Activated CD8-positive, alpha-beta memory T cell treated with anti-CD3 and anti-CD28 coated beads, Interleukin-2, amount 10 ng/mL, durations not matched to agents 7 days and 5 days (primary cell): ENCODE results near the gene PIBF1. TPM values are rescaled to one million over a fixed set of nuclear protein-coding genes. Genes with fewer than 3 reads are reported as not detected.
A peak's percentile ranks its signal among the peaks of the same experiment; 100 is the strongest.

Source experiments
- ATAC-seq: fragments of 150-1000 bp; cut with Tn5 transposase; one replicate; pipeline ENCODE4 v1.10.0; 2021; ENCODE audit warnings: moderate library complexity
- CTCF ChIA-PET: fragments of 350-600 bp; sonication (Branson Sonifier 250); formaldehyde crosslinking; loops from one replicate; lab custom pipeline; 2021; ENCODE audit warnings: antibody characterized with exemption; lab: Charles Lee
- DNase-seq: peaks from one replicate; pipeline ENCODE4 v3.0.0-alpha.2; 2020
- H3K27ac Mint-ChIP-seq: one replicate; pipeline ENCODE4 v1.8.0; 2021; ENCODE audit warnings: mild to moderate bottlenecking, mixed read lengths
- H3K27me3 Mint-ChIP-seq: one replicate; pipeline ENCODE4 v1.8.0; 2021; ENCODE audit warnings: mixed read lengths
- H3K36me3 Mint-ChIP-seq: one replicate; pipeline ENCODE4 v1.8.0; 2021; ENCODE audit warnings: mild to moderate bottlenecking, mixed read lengths
- H3K4me1 Mint-ChIP-seq: one replicate; pipeline ENCODE4 v1.8.0; 2021; ENCODE audit warnings: mixed read lengths
- H3K4me3 Mint-ChIP-seq: one replicate; pipeline ENCODE4 v1.8.0; 2021; ENCODE audit warnings: mild to moderate bottlenecking, moderate library complexity, mixed read lengths
- H3K9me3 Mint-ChIP-seq: one replicate; pipeline ENCODE4 v1.8.0; 2022; ENCODE audit warnings: low read depth, mixed read lengths
- total RNA-seq, 2 experiments: library from RNA; stranded (reverse); gene quantifications; one replicate each; pipeline ENCODE4 v1.2.3, GENCODE V29; 2021

The PIBF1 gene
- total RNA-seq, 2 experiments from 2014 or later: 15.6 to 30.3 TPM

DNA sequence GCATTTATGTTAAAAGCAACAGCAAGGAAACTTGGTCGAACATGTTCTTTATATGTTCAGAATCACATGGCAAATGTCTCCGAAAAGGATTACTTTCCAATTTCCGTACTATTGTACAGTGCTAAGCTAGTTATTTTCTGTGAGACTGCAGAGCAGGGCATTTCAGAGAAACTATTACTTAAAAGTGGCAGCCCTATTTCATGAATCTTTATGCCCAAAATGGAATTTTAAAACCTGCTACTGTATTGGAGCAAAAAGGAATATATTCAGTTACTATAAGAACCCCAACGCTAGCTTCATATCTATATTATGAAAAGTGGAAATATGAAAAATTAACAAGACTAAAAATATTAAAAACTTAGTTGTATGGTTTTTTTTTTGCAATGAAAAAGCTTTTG is 274.6 kb downstream of the PIBF1 start:
- Mint-ChIP-seq H3K27me3 (peaks cover 47% of the 10 kb centered on the region), H3K36me3 (no peaks in the 10 kb centered on the region), H3K4me3 (no peak overlapping the region), H3K4me1 (peaks cover 21% of the 10 kb centered on the region), H3K9me3 (no peaks in the 10 kb centered on the region), H3K27ac (no peak overlapping the region)
- DNase-seq: no peak
- ATAC-seq: no peak
- CTCF ChIA-PET: no interaction called here

- Mint-ChIP-seq H3K4me1 (peaks cover 21% of the 10 kb centered on the region), H3K4me3 (no peak overlapping the region), H3K27me3 (peaks cover 52% of the 10 kb centered on the region), H3K27ac (no peak overlapping the region), H3K36me3 (peaks cover 1% of the 10 kb centered on the region), H3K9me3 (no peaks in the 10 kb centered on the region)
- DNase-seq (no peak), ATAC-seq (no peak)
- CTCF ChIA-PET: no interaction called here
These were observed 275.5 kb downstream of the PIBF1 start for GRCh38 chr13:73057284-73058063.

GRCh38 chr13:73058064-73058313 is 276.1 kb downstream of the PIBF1 start:
- CTCF ChIA-PET: interaction anchor here (0.7 to 1.6 kb wide), 4 partner anchors 11 to 653 kb away, joined by 3 to 5 read pairs (median 3); no protein-coding TSS in a partner anchor
- Mint-ChIP-seq H3K4me3 (peak overlapping the region; percentile 77), H3K4me1 (peaks cover 21% of the 10 kb centered on the region), H3K27me3 (peaks cover 52% of the 10 kb centered on the region), H3K9me3 (no peaks in the 10 kb centered on the region), H3K36me3 (peaks cover 3% of the 10 kb centered on the region), H3K27ac (no peak overlapping the region)
- ATAC-seq (no peak), DNase-seq (no peak)

- Mint-ChIP-seq H3K9me3 (no peaks in the 10 kb centered on the region), H3K27me3 (peaks cover 52% of the 10 kb centered on the region), H3K4me1 (peaks cover 21% of the 10 kb centered on the region), H3K4me3 (peak overlapping the region; percentile 77), H3K36me3 (peaks cover 3% of the 10 kb centered on the region), H3K27ac (peak overlapping the region; percentile 79)
- CTCF ChIA-PET: interaction anchor here (0.7 to 1.6 kb wide), 4 partner anchors 10 to 652 kb away, joined by 3 to 5 read pairs (median 3); no protein-coding TSS in a partner anchor
- ATAC-seq: no peak
- no peak for DNase-seq
These were observed 276.5 kb downstream of the PIBF1 start for GRCh38 chr13:73058432-73058735.

DNA sequence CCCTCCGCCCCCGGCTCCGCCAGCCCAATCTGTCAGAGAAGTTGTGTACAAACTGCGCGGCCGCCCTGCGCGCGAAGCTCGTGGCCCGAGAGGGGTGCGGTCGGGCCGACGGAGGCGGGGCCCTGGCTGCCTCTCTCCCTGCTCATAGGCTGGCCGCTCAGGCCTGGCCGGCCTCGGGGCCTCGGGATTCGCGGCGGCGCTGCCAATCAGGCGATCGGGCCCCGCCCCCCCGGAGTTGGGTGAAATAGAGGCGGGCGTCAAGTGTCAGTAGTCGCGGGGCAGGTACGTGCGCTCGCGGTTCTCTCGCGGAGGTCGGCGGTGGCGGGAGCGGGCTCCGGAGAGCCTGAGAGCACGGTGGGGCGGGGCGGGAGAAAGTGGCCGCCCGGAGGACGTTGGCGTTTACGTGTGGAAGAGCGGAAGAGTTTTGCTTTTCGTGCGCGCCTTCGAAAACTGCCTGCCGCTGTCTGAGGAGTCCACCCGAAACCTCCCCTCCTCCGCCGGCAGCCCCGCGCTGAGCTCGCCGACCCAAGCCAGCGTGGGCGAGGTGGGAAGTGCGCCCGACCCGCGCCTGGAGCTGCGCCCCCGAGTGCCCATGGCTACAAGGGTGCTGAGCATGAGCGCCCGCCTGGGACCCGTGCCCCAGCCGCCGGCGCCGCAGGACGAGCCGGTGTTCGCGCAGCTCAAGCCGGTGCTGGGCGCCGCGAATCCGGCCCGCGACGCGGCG is 277.0 kb downstream of the PIBF1 start, which contains the start of gene KLF5:
TSS of gene KLF5 (plus strand) at position 270 of the 724 bp plus-strand sequence. CDS start at position 593, 323 bp downstream.
- DNase-seq (peak; percentile 97), ATAC-seq (peak; percentile 99)
- H3K4me1 Mint-ChIP-seq: peaks cover 21% of the 10 kb centered on the region
- H3K27me3 Mint-ChIP-seq: peaks cover 52% of the 10 kb centered on the region
- peak within 1 kb of the TSS; percentile 77 for H3K4me3 Mint-ChIP-seq
- no peaks in the 10 kb centered on the region for H3K9me3 Mint-ChIP-seq
- peak within 1 kb of the TSS; percentile 79 for H3K27ac Mint-ChIP-seq
- H3K36me3 Mint-ChIP-seq: peaks cover 3% of the 10 kb centered on the region
- CTCF ChIA-PET: interaction anchor here (0.6 to 1.6 kb wide), 5 partner anchors 10 to 652 kb away, joined by 3 to 5 read pairs (median 3); no protein-coding TSS in a partner anchor

GRCh38 chr13:73059460-73060250 is 277.7 kb downstream of the PIBF1 start:
- Mint-ChIP-seq H3K4me3 (peak overlapping the region; percentile 71), H3K9me3 (no peaks in the 10 kb centered on the region), H3K27me3 (peaks cover 52% of the 10 kb centered on the region), H3K4me1 (peaks cover 21% of the 10 kb centered on the region), H3K27ac (no peak overlapping the region), H3K36me3 (peaks cover 3% of the 10 kb centered on the region)
- ATAC-seq: peak; percentile 34
- DNase-seq: peak; percentile 64
- CTCF ChIA-PET: interaction anchor here (0.6 to 1.6 kb wide), 3 partner anchors 146 to 722 kb away, joined by 3 to 5 read pairs (median 3); no protein-coding TSS in a partner anchor

- peaks cover 21% of the 10 kb centered on the region for H3K4me1 Mint-ChIP-seq
- CTCF ChIA-PET: interaction anchor here (0.7 kb wide), 2 partner anchors 9 to 721 kb away, joined by 3 read pairs; no protein-coding TSS in a partner anchor
- H3K27ac Mint-ChIP-seq: no peak overlapping the region
- H3K4me3 Mint-ChIP-seq: peak overlapping the region; percentile 71
- no peaks in the 10 kb centered on the region for H3K9me3 Mint-ChIP-seq
- ATAC-seq (no peak), DNase-seq (no peak)
- peaks cover 49% of the 10 kb centered on the region for H3K27me3 Mint-ChIP-seq
- H3K36me3 Mint-ChIP-seq: peaks cover 3% of the 10 kb centered on the region
These were observed 278.6 kb downstream of the PIBF1 start for GRCh38 chr13:73060251-73061160.

DNA sequence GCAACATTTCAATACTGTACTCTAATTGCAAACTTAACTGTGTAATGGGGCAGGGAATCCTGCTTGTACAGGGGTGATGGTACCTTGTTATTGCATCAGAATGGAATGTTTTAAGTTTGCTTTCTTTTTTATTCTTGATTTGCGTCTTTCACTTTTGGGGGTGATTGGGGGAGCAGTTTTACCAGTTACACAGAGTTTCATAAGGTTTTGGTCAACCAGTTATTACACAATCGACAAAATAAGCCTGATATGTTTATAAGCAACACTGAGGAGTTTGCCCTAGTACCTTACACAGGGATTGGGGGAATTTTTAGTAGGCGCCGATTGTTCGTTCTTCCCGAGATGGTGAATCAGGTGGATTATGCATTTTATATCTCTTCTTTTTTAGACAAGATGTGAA is 279.5 kb downstream of the PIBF1 start:
- CTCF ChIA-PET: no interaction called here
- DNase-seq: no peak
- Mint-ChIP-seq H3K4me1 (peaks cover 21% of the 10 kb centered on the region), H3K4me3 (no peak overlapping the region), H3K27ac (no peak overlapping the region), H3K27me3 (peaks cover 40% of the 10 kb centered on the region), H3K9me3 (no peaks in the 10 kb centered on the region), H3K36me3 (peaks cover 3% of the 10 kb centered on the region)
- no peak for ATAC-seq

GRCh38 chr13:73061876-73062275 is 279.9 kb downstream of the PIBF1 start:
- CTCF ChIA-PET: no interaction called here

DNA sequence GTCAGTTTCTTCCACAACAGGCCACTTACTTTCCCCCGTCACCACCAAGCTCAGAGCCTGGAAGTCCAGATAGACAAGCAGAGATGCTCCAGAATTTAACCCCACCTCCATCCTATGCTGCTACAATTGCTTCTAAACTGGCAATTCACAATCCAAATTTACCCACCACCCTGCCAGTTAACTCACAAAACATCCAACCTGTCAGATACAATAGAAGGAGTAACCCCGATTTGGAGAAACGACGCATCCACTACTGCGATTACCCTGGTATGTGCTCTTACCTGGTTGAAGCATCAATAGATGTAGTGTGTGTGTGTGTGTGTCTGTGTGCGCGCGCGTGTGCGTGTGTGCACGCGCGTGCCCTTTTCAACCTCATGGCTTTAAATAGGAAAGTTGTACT is 280.5 kb downstream of the PIBF1 start:
- no peaks in the 10 kb centered on the region for H3K9me3 Mint-ChIP-seq
- no peak overlapping the region for H3K4me3 Mint-ChIP-seq
- CTCF ChIA-PET: no interaction called here
- H3K27ac Mint-ChIP-seq: no peak overlapping the region
- ATAC-seq (no peak), DNase-seq (no peak)
- H3K27me3 Mint-ChIP-seq: peaks cover 35% of the 10 kb centered on the region
- H3K36me3 Mint-ChIP-seq: peaks cover 3% of the 10 kb centered on the region
- peaks cover 21% of the 10 kb centered on the region for H3K4me1 Mint-ChIP-seq

More at GRCh38 chr13:73061876-73062275, 279.9 kb downstream of the PIBF1 start:
- Mint-ChIP-seq H3K4me1 (peaks cover 21% of the 10 kb centered on the region), H3K4me3 (no peak overlapping the region), H3K27me3 (peaks cover 39% of the 10 kb centered on the region), H3K27ac (no peak overlapping the region), H3K36me3 (peaks cover 3% of the 10 kb centered on the region), H3K9me3 (no peaks in the 10 kb centered on the region)
- DNase-seq (no peak), ATAC-seq (no peak)

DNA sequence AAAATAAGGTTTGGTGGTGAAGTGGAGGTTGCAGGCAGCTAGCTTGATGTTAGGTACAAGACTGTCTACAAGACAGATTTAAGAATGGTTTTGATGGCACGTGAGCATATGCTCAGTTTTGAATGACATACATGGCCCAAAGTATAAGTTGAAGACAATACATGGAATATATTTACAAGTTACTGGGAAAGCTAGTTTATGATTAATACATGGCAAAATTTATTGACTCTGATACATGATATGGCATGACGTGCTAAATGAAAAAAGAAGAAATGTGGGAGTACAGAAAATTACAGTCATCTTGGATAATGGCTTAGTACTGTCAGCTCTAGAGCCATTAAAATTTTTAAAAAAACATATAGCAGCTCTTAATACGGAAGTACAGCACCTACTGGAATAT is 281.2 kb downstream of the PIBF1 start:
- Mint-ChIP-seq H3K36me3 (peaks cover 3% of the 10 kb centered on the region), H3K4me3 (no peak overlapping the region), H3K9me3 (no peaks in the 10 kb centered on the region), H3K4me1 (peaks cover 19% of the 10 kb centered on the region), H3K27me3 (peaks cover 28% of the 10 kb centered on the region), H3K27ac (no peak overlapping the region)
- CTCF ChIA-PET: no interaction called here
- ATAC-seq (no peak), DNase-seq (no peak)

DNA sequence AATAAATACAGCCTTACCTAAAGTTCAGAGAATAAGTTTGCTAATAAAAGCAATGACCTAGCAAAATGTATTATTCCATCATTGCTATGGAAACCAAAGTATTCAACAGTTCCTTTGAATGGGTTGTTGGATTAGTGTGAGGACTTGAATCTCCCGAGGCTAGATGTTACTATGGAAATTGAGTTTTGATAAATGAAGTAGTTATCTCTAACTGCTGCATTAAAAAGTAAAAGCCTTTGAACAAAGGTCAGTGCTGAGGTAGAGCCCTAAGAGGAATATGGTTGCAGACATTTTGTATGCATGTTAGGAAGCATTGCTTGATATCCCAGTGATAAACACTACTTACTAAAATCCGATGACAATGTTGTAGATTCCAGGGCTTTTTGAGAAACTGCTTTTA is 283.1 kb downstream of the PIBF1 start:
- Mint-ChIP-seq H3K27me3 (peaks cover 17% of the 10 kb centered on the region), H3K9me3 (no peaks in the 10 kb centered on the region), H3K4me3 (no peak overlapping the region), H3K27ac (no peak overlapping the region), H3K4me1 (peaks cover 8% of the 10 kb centered on the region), H3K36me3 (peaks cover 3% of the 10 kb centered on the region)
- CTCF ChIA-PET: no interaction called here
- DNase-seq (no peak), ATAC-seq (no peak)
